Ishikawa (cell line): Measurements from ENCODE around the gene ZRANB3.

Experiments
- CEBPB ChIP-seq: IDR thresholded peaks from 2 replicates; pipeline ENCODE4 v1.6.1; 2012
- CREB1 ChIP-seq: IDR thresholded peaks from 2 replicates; pipeline ENCODE4 v1.6.1; 2012; ENCODE audit warnings: low read depth
- EGR1 ChIP-seq: IDR thresholded peaks from 2 replicates; pipeline ENCODE4 v1.6.1; 2012
- EP300 ChIP-seq: IDR thresholded peaks from 2 replicates; pipeline ENCODE4 v1.6.1; 2012; ENCODE audit warnings: borderline replicate concordance
- MAX ChIP-seq: IDR thresholded peaks from 2 replicates; pipeline ENCODE4 v1.6.1; 2012
- NFIC ChIP-seq: IDR thresholded peaks from 2 replicates; pipeline ENCODE4 v1.6.1; 2012
- RAD21 ChIP-seq: IDR thresholded peaks from 2 replicates; pipeline ENCODE4 v1.6.1; 2012; ENCODE audit warnings: low read depth
- REST ChIP-seq: IDR thresholded peaks from 2 replicates; pipeline ENCODE4 v1.6.1; 2012; ENCODE audit warnings: low read depth, mild to moderate bottlenecking
- TAF1 ChIP-seq: IDR thresholded peaks from 2 replicates; pipeline ENCODE4 v1.6.1; 2012; ENCODE audit warnings: low read depth, mild to moderate bottlenecking
- TEAD4 ChIP-seq: IDR thresholded peaks from 2 replicates; pipeline ENCODE4 v1.6.1; 2012
- YY1 ChIP-seq: IDR thresholded peaks from 2 replicates; pipeline ENCODE4 v1.6.1; 2012; ENCODE audit warnings: low read depth
- ZBTB7A ChIP-seq: IDR thresholded peaks from 2 replicates; pipeline ENCODE4 v1.6.1; 2012; ENCODE audit warnings: low read depth

GRCh38 chr2:135097532-135098231, 433.3 kb downstream of the ZRANB3 start:
- TF ChIP-seq TEAD4 (no peak), CREB1 (no peak), ZBTB7A (no peak), CEBPB (no peak), EP300 (no peak), RAD21 (no peak), REST (no peak), TAF1 (no peak), MAX (no peak), EGR1 (no peak), YY1 (no peak), NFIC (no peak)
